OCI-LY1 (cell line): Measurements from ENCODE around the gene UTRN.

ENCODE experiments used
- H2AFZ ChIP-seq: fragments of 200-600 bp; sonication (generic), shearing (Covaris generic); 2 replicates; pipeline ENCODE4 v1.6.0; 2014; ENCODE audit warnings: antibody characterized with exemption, mild to moderate bottlenecking, low read length
- H3F3A ChIP-seq: fragments of 200-600 bp; sonication (generic), shearing (Covaris generic); 2 replicates; pipeline ENCODE4 v1.6.0; 2014; ENCODE audit warnings: mild to moderate bottlenecking, antibody characterized with exemption, low read length, moderate library complexity; ENCODE audit not compliant: insufficient read depth
- H3K27ac ChIP-seq: fragments of 200-600 bp; sonication (generic); 2 replicates; pipeline ENCODE4 v1.5.1; 2014; ENCODE audit warnings: low read length, mixed run types, mild to moderate bottlenecking, low read depth; ENCODE audit not compliant: poor library complexity, severe bottlenecking
- H3K27me3 ChIP-seq: fragments of 200-600 bp; sonication (generic); 2 replicates; pipeline ENCODE4 v1.6.0; 2014; ENCODE audit warnings: antibody characterized with exemption, mild to moderate bottlenecking, low read length, moderate library complexity; ENCODE audit not compliant: insufficient read depth
- H3K36me3 ChIP-seq: fragments of 200-600 bp; sonication (generic); 2 replicates; pipeline ENCODE4 v1.6.1; 2014; ENCODE audit warnings: mild to moderate bottlenecking, antibody characterized with exemption, low read length, moderate library complexity, mixed read lengths; ENCODE audit not compliant: insufficient read depth
- H3K4me1 ChIP-seq: fragments of 200-600 bp; sonication (generic); 2 replicates; pipeline ENCODE4 v1.5.1; 2014; ENCODE audit warnings: mild to moderate bottlenecking, low read length, moderate library complexity; ENCODE audit not compliant: insufficient read depth, severe bottlenecking
- H3K4me2 ChIP-seq: fragments of 200-600 bp; sonication (generic), shearing (Covaris generic); 2 replicates; pipeline ENCODE4 v1.6.1; 2014; ENCODE audit warnings: low read length
- H3K4me3 ChIP-seq: fragments of 200-600 bp; sonication (generic); 2 replicates; pipeline ENCODE4 v1.5.1; 2014; ENCODE audit warnings: low read length, low read depth, mild to moderate bottlenecking, mixed read lengths; ENCODE audit not compliant: poor library complexity, severe bottlenecking
- H3K79me2 ChIP-seq: fragments of 200-600 bp; shearing (Covaris generic); 2 replicates; pipeline ENCODE4 v1.6.1; 2016; ENCODE audit warnings: mixed run types, low read length, mixed read lengths; ENCODE audit not compliant: insufficient read depth
- H3K9ac ChIP-seq: fragments of 200-600 bp; sonication (generic), shearing (Covaris generic); 2 replicates; pipeline ENCODE4 v1.6.1; 2014; ENCODE audit warnings: mild to moderate bottlenecking, low read length, mixed read lengths
- H3K9me2 ChIP-seq: fragments of 200-600 bp; sonication (generic), shearing (Covaris generic); 2 replicates; pipeline ENCODE4 v1.6.1; 2014; ENCODE audit warnings: low read depth, mild to moderate bottlenecking, low read length, mixed read lengths
- H3K9me3 ChIP-seq: fragments of 200-600 bp; shearing (Covaris generic); 2 replicates; pipeline ENCODE4 v1.6.1; 2014; ENCODE audit warnings: low read length, mixed read lengths
- H4K20me1 ChIP-seq: fragments of 200-600 bp; sonication (generic), shearing (Covaris generic); 2 replicates; pipeline ENCODE4 v1.6.0; 2016; ENCODE audit warnings: mild to moderate bottlenecking, low read length; ENCODE audit not compliant: insufficient read depth
- EZH2 ChIP-seq: fragments of 200-600 bp; sonication (generic), shearing (Covaris generic); IDR thresholded peaks from 2 replicates; pipeline ENCODE4 v1.8.0; 2017; ENCODE audit warnings: borderline replicate concordance, mixed run types, mild to moderate bottlenecking, antibody characterized with exemption, low read length, moderate library complexity, mixed read lengths
- TF ChIP-seq, protein P1 (sequence below): fragments of 200-600 bp; sonication (generic), shearing (Covaris generic); IDR thresholded peaks from 2 replicates; pipeline ENCODE4 v1.5.1; 2017; ENCODE audit warnings: mild to moderate bottlenecking, antibody characterized with exemption, low read length, moderate library complexity, mixed read lengths

Gene UTRN

DNA sequence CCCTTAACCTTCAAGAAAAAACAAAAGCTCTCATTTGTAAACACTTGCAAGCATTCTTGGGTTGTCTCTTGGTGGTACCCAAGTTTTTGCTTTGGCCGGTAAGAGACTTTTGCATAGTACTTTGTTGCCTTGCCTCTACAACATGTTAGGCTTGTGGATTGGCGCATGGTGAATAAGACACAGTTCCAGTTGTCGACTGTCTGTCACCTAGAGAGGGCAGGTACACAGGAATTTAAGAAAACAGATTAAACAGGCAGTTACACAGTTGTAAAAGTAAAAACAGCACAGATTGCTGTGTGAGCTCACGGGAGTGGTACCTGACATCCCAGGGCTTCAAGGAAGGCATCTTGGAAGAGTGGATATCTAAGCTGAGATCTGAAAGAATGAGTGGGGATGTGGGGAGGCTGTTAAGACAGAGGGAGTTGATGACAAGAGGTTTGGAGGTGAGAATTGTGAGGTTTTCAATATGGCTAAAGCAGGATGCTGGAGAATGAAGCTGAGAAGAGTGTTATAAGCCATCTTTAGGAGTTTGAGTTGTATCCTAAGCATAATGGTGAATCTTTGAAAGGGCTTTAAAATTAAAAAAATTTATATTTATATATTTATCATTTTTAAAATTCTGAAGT, 19.2 kb downstream of the UTRN start:
- H3K36me3 ChIP-seq = no peaks in the 10 kb centered on the region
- no peaks in the 10 kb centered on the region for H3K4me1 ChIP-seq
- H2AFZ ChIP-seq = no peak overlapping the region
- H3K9me2 ChIP-seq = no peaks in the 10 kb centered on the region
- H3K9ac ChIP-seq = no peak overlapping the region
- no peak overlapping the region for H3K27ac ChIP-seq
- no peaks in the 10 kb centered on the region for H3F3A ChIP-seq
- H4K20me1 ChIP-seq = no peaks in the 10 kb centered on the region
- no peaks in the 10 kb centered on the region for H3K79me2 ChIP-seq
- no peak overlapping the region for H3K4me3 ChIP-seq
- H3K4me2 ChIP-seq = no peak overlapping the region
- H3K9me3 ChIP-seq = no peaks in the 10 kb centered on the region
- no peak for TF ChIP-seq EZH2
- TF ChIP-seq, protein P1, sequence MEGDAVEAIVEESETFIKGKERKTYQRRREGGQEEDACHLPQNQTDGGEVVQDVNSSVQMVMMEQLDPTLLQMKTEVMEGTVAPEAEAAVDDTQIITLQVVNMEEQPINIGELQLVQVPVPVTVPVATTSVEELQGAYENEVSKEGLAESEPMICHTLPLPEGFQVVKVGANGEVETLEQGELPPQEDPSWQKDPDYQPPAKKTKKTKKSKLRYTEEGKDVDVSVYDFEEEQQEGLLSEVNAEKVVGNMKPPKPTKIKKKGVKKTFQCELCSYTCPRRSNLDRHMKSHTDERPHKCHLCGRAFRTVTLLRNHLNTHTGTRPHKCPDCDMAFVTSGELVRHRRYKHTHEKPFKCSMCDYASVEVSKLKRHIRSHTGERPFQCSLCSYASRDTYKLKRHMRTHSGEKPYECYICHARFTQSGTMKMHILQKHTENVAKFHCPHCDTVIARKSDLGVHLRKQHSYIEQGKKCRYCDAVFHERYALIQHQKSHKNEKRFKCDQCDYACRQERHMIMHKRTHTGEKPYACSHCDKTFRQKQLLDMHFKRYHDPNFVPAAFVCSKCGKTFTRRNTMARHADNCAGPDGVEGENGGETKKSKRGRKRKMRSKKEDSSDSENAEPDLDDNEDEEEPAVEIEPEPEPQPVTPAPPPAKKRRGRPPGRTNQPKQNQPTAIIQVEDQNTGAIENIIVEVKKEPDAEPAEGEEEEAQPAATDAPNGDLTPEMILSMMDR = no peak
- H3K27me3 ChIP-seq = no peaks in the 10 kb centered on the region

GRCh38 chr6:144305567-144305966, 20.4 kb downstream of the UTRN start:
- H3K27me3 ChIP-seq = no peaks in the 10 kb centered on the region
- H3F3A ChIP-seq = no peaks in the 10 kb centered on the region
- no peak overlapping the region for H3K27ac ChIP-seq
- H3K9ac ChIP-seq = no peak overlapping the region
- no peaks in the 10 kb centered on the region for H3K79me2 ChIP-seq
- H4K20me1 ChIP-seq = no peaks in the 10 kb centered on the region
- H3K4me2 ChIP-seq = no peak overlapping the region
- no peaks in the 10 kb centered on the region for H3K9me2 ChIP-seq
- no peak overlapping the region for H3K4me3 ChIP-seq
- no peak overlapping the region for H2AFZ ChIP-seq
- no peaks in the 10 kb centered on the region for H3K9me3 ChIP-seq
- no peaks in the 10 kb centered on the region for H3K4me1 ChIP-seq
- TF ChIP-seq EZH2 = no peak
- TF ChIP-seq, protein P1 = no peak
- no peaks in the 10 kb centered on the region for H3K36me3 ChIP-seq

GRCh38 chr6:144305985-144306384, 20.9 kb downstream of the UTRN start:
- Histone ChIP-seq H3K27me3 (no peaks in the 10 kb centered on the region), H2AFZ (no peak overlapping the region), H3K27ac (no peak overlapping the region), H3K9me2 (no peaks in the 10 kb centered on the region), H3K4me1 (no peaks in the 10 kb centered on the region), H3K4me2 (no peak overlapping the region), H3K4me3 (no peak overlapping the region), H4K20me1 (no peaks in the 10 kb centered on the region), H3K79me2 (no peaks in the 10 kb centered on the region), H3K9ac (no peak overlapping the region), H3K36me3 (no peaks in the 10 kb centered on the region), H3F3A (no peaks in the 10 kb centered on the region), H3K9me3 (no peaks in the 10 kb centered on the region)
- TF ChIP-seq, protein P1 = no peak
- TF ChIP-seq EZH2 = no peak
